Astrocyte (in vitro differentiated cells and primary cell): ENCODE results near the gene MYOM3. TPM values are rescaled to one million over a fixed set of nuclear protein-coding genes. Genes with fewer than 3 reads are reported as not detected.

Experiments used
- DNase-seq: peaks from one replicate; pipeline ENCODE4 v3.0.0-alpha.2; 2010; ENCODE audit warnings: low read depth
- FAIRE-seq: peaks from 2 replicates; lab custom pipeline; 2011; peaks lifted over from hg19 to GRCh38; lab: Jason Lieb, UNC
- H2AFZ ChIP-seq: 2 replicates; pipeline ENCODE4 v1.6.0; 2012; ENCODE audit warnings: low read depth, low read length, inconsistent platforms
- H3K27ac ChIP-seq: 2 replicates; pipeline ENCODE4 v1.5.1; 2011; ENCODE audit warnings: low read depth, low read length, inconsistent platforms
- H3K27me3 ChIP-seq: 2 replicates; pipeline ENCODE4 v1.6.0; 2011; ENCODE audit warnings: low read length, inconsistent platforms; ENCODE audit not compliant: insufficient read depth
- H3K36me3 ChIP-seq: 2 replicates; pipeline ENCODE4 v1.5.1; 2011; ENCODE audit warnings: low read length, inconsistent platforms; ENCODE audit not compliant: insufficient read depth
- H3K4me1 ChIP-seq: 2 replicates; pipeline ENCODE4 v1.5.1; 2011; ENCODE audit warnings: low read length, inconsistent platforms; ENCODE audit not compliant: insufficient read depth
- H3K4me2 ChIP-seq: 2 replicates; pipeline ENCODE4 v1.6.0; 2012; ENCODE audit warnings: low read length, inconsistent platforms
- H3K4me3 ChIP-seq: 2 replicates; pipeline ENCODE4 v1.5.1; 2011; ENCODE audit warnings: low read depth, mild to moderate bottlenecking, low read length, inconsistent platforms; ENCODE audit not compliant: insufficient read depth
- H3K79me2 ChIP-seq: 2 replicates; pipeline ENCODE4 v1.6.0; 2012; ENCODE audit warnings: mild to moderate bottlenecking, low read length, inconsistent platforms; ENCODE audit not compliant: insufficient read depth
- H3K9ac ChIP-seq: 2 replicates; pipeline ENCODE4 v1.6.0; 2012; ENCODE audit warnings: mild to moderate bottlenecking, low read length, inconsistent platforms
- H3K9me3 ChIP-seq: 2 replicates; pipeline ENCODE4 v1.5.1; 2012; ENCODE audit warnings: low read depth, mild to moderate bottlenecking, low read length, inconsistent platforms; ENCODE audit not compliant: insufficient read depth
- H4K20me1 ChIP-seq: 2 replicates; pipeline ENCODE4 v1.6.0; 2012; ENCODE audit warnings: low read length, inconsistent platforms; ENCODE audit not compliant: insufficient read depth
- H3K27ac Mint-ChIP-seq: one replicate; pipeline ENCODE4 v1.8.0; 2021; ENCODE audit warnings: mild to moderate bottlenecking, mixed read lengths; ENCODE audit not compliant: unreplicated experiment
- H3K27me3 Mint-ChIP-seq: one replicate; pipeline ENCODE4 v1.8.0; 2021; ENCODE audit warnings: low read depth, mixed read lengths; ENCODE audit not compliant: unreplicated experiment
- H3K36me3 Mint-ChIP-seq: one replicate; pipeline ENCODE4 v1.8.0; 2021; ENCODE audit warnings: low read depth, mixed read lengths; ENCODE audit not compliant: unreplicated experiment
- H3K4me1 Mint-ChIP-seq: one replicate; pipeline ENCODE4 v1.8.0; 2021; ENCODE audit warnings: low read depth, mixed read lengths; ENCODE audit not compliant: unreplicated experiment
- H3K4me3 Mint-ChIP-seq: one replicate; pipeline ENCODE4 v1.8.0; 2021; ENCODE audit warnings: mild to moderate bottlenecking, moderate library complexity, mixed read lengths; ENCODE audit not compliant: unreplicated experiment
- H3K9me3 Mint-ChIP-seq: one replicate; pipeline ENCODE4 v1.8.0; 2021; ENCODE audit warnings: mild to moderate bottlenecking, mixed read lengths; ENCODE audit not compliant: unreplicated experiment
- CTCF ChIP-seq: IDR thresholded peaks from 2 replicates; pipeline ENCODE4 v1.5.1; 2011; ENCODE audit warnings: low read depth, mild to moderate bottlenecking, inconsistent platforms, low read length, moderate library complexity; ENCODE audit not compliant: insufficient read depth
- EZH2 ChIP-seq: IDR thresholded peaks from 2 replicates; pipeline ENCODE4 v1.6.1; 2012; ENCODE audit warnings: mild to moderate bottlenecking, low read length, inconsistent platforms; ENCODE audit not compliant: insufficient read depth
- total RNA-seq: library from RNA; stranded (reverse); gene quantifications from 2 replicates; pipeline ENCODE4 v1.2.1, GENCODE V29; 2021

MYOM3 gene
- total RNA-seq, 1 donor from 2014 or later, result 1.0 TPM

- TF ChIP-seq EZH2 (no peak), CTCF (no peak)
- Histone ChIP-seq H3K9ac (no peak overlapping the region), H3K9me3 (peaks cover 12% of the 10 kb centered on the region), H3K79me2 (no peaks in the 10 kb centered on the region), H3K27ac (no peak overlapping the region), H3K4me3 (no peak overlapping the region), H3K36me3 (no peaks in the 10 kb centered on the region), H3K4me2 (no peak overlapping the region), H4K20me1 (no peaks in the 10 kb centered on the region), H3K4me1 (no peaks in the 10 kb centered on the region), H3K27me3 (peaks cover 7% of the 10 kb centered on the region), H2AFZ (no peak overlapping the region)
- FAIRE-seq, result no peak
- peaks cover 13% of the 10 kb centered on the region for H3K9me3 Mint-ChIP-seq
- peaks cover 24% of the 10 kb centered on the region for H3K27me3 Mint-ChIP-seq
- H3K36me3 Mint-ChIP-seq, result peaks cover 4% of the 10 kb centered on the region
- no peaks in the 10 kb centered on the region for H3K4me1 Mint-ChIP-seq
- no peak overlapping the region for H3K27ac Mint-ChIP-seq
- H3K4me3 Mint-ChIP-seq, result no peak overlapping the region
- no peak for DNase-seq
These were observed 46.6 kb downstream of the MYOM3 start for GRCh38 chr1:24065304-24065703.

GRCh38 chr1:24062221-24062620, 49.7 kb downstream of the MYOM3 start:
- H3K27me3 Mint-ChIP-seq, result peaks cover 32% of the 10 kb centered on the region
- Histone ChIP-seq H3K27ac (no peak overlapping the region), H3K9me3 (peaks cover 12% of the 10 kb centered on the region), H3K4me3 (no peak overlapping the region), H3K36me3 (no peaks in the 10 kb centered on the region), H3K4me2 (no peak overlapping the region), H3K27me3 (peaks cover 7% of the 10 kb centered on the region), H4K20me1 (no peaks in the 10 kb centered on the region), H3K9ac (no peak overlapping the region), H3K79me2 (no peaks in the 10 kb centered on the region), H2AFZ (no peak overlapping the region), H3K4me1 (no peaks in the 10 kb centered on the region)
- H3K4me1 Mint-ChIP-seq, result no peaks in the 10 kb centered on the region
- H3K9me3 Mint-ChIP-seq, result peaks cover 15% of the 10 kb centered on the region
- TF ChIP-seq CTCF (no peak), EZH2 (no peak)
- H3K36me3 Mint-ChIP-seq, result peaks cover 4% of the 10 kb centered on the region
- no peak overlapping the region for H3K4me3 Mint-ChIP-seq
- no peak overlapping the region for H3K27ac Mint-ChIP-seq
- no peak for DNase-seq
- no peak for FAIRE-seq

- FAIRE-seq, result no peak
- Histone ChIP-seq H3K36me3 (no peaks in the 10 kb centered on the region), H3K79me2 (no peaks in the 10 kb centered on the region), H3K27me3 (no peaks in the 10 kb centered on the region), H3K4me2 (no peak overlapping the region), H3K9ac (no peak overlapping the region), H2AFZ (no peak overlapping the region), H3K4me3 (no peak overlapping the region), H3K9me3 (peaks cover 12% of the 10 kb centered on the region), H4K20me1 (no peaks in the 10 kb centered on the region), H3K27ac (no peak overlapping the region), H3K4me1 (no peaks in the 10 kb centered on the region)
- DNase-seq, result no peak
- Mint-ChIP-seq H3K36me3 (peaks cover 4% of the 10 kb centered on the region), H3K9me3 (peaks cover 17% of the 10 kb centered on the region), H3K4me1 (no peaks in the 10 kb centered on the region), H3K4me3 (no peak overlapping the region), H3K27ac (no peak overlapping the region), H3K27me3 (peaks cover 28% of the 10 kb centered on the region)
- TF ChIP-seq EZH2, result no peak
- TF ChIP-seq CTCF, result no peak
These were observed 51.5 kb downstream of the MYOM3 start for GRCh38 chr1:24060482-24060881.
